ENCODE data around the gene PTX3. TPM values are rescaled to one million over a fixed set of nuclear protein-coding genes. Genes with fewer than 3 reads are reported as not detected.

PTX3 gene
- total RNA-seq, 1 experiment from 2014 or later, result 0.59 TPM

GRCh38 chr3:157387708-157388435 lies 48.8 kb upstream of the PTX3 start (continued):
- TF ChIP-seq E2F1 (CRISPR knock-in tag; IDR thresholded peaks at IDR 0.05), result no peak

- ATAC-seq (no peak), DNase-seq (ENCODE audit: low spot score) (no peak)
- H3K4me3 Mint-ChIP-seq, result no peak overlapping the region
- no peak overlapping the region for H3K27ac Mint-ChIP-seq
- peaks cover 10% of the 10 kb centered on the region for H3K4me1 Mint-ChIP-seq
- TF ChIP-seq ATF6 (CRISPR knock-in tag; IDR thresholded peaks at IDR 0.05), result no peak
- no peak for TF ChIP-seq ZNF671 (CRISPR knock-in tag; IDR thresholded peaks at IDR 0.05)
- no peak for TF ChIP-seq FOXJ3 (CRISPR knock-in tag; IDR thresholded peaks at IDR 0.05; ENCODE audit: borderline replicate concordance)
- TF ChIP-seq ZNF512 (CRISPR knock-in tag; IDR thresholded peaks at IDR 0.05; ENCODE audit: borderline replicate concordance), result no peak
- TF ChIP-seq MXD4 (CRISPR knock-in tag; IDR thresholded peaks at IDR 0.05; ENCODE audit: borderline replicate concordance), result no peak
- TF ChIP-seq MAX (CRISPR knock-in tag; IDR thresholded peaks at IDR 0.05), result no peak
- no peak for TF ChIP-seq EMX1 (CRISPR knock-in tag; IDR thresholded peaks at IDR 0.05)
- no peak for TF ChIP-seq FOXK1 (CRISPR knock-in tag; IDR thresholded peaks at IDR 0.05)
- ChIA-PET POLR2A (no interaction called here), CTCF (no interaction called here)
- no peaks in the 10 kb centered on the region; the same call in 1 of the 2 replicates for H3K27me3 Mint-ChIP-seq (ENCODE audit: low read depth)
- H3K9me3 Mint-ChIP-seq, result peaks cover 12% of the 10 kb centered on the region
- no peaks in the 10 kb centered on the region for H3K36me3 Mint-ChIP-seq
These were observed 47.7 kb upstream of the PTX3 start for GRCh38 chr3:157388976-157389375.

GRCh38 chr3:157390713-157391515 lies 45.7 kb upstream of the PTX3 start:
- Mint-ChIP-seq H3K9me3 (peaks cover 13% of the 10 kb centered on the region), H3K4me1 (no peaks in the 10 kb centered on the region), H3K4me3 (no peak overlapping the region), H3K27me3 (ENCODE audit: low read depth) (no peaks in the 10 kb centered on the region; the same call in 1 of the 2 replicates), H3K27ac (no peak overlapping the region), H3K36me3 (no peaks in the 10 kb centered on the region)
- ChIA-PET POLR2A (no interaction called here), CTCF (no interaction called here)
- ATAC-seq (no peak), DNase-seq (ENCODE audit: low spot score) (no peak)
- TF ChIP-seq SMAD4 (CRISPR knock-in tag; IDR thresholded peaks at IDR 0.05) (no peak), CBFB (CRISPR knock-in tag; IDR thresholded peaks at IDR 0.05; ENCODE audit: low read depth) (no peak), SMAD3 (CRISPR knock-in tag; IDR thresholded peaks at IDR 0.05; ENCODE audit: borderline replicate concordance) (no peak), JAZF1 (CRISPR knock-in tag; IDR thresholded peaks at IDR 0.05) (no peak), USF1 (CRISPR knock-in tag; IDR thresholded peaks at IDR 0.05) (no peak), ZNF281 (CRISPR knock-in tag; IDR thresholded peaks at IDR 0.05) (no peak), ZNF423 (CRISPR knock-in tag; IDR thresholded peaks at IDR 0.05) (no peak), E2F1 (CRISPR knock-in tag; IDR thresholded peaks at IDR 0.05) (no peak), FOXK1 (CRISPR knock-in tag; IDR thresholded peaks at IDR 0.05) (no peak), ATF2 (CRISPR knock-in tag; IDR thresholded peaks at IDR 0.05; ENCODE audit: borderline replicate concordance, low read depth) (no peak), NFE2L1 (CRISPR knock-in tag; IDR thresholded peaks at IDR 0.05) (no peak), NR1H2 (CRISPR knock-in tag; IDR thresholded peaks at IDR 0.05) (no peak), GABPB1 (CRISPR knock-in tag; IDR thresholded peaks at IDR 0.05) (no peak)
